Liver (tissue), 9 donors: ENCODE results near the gene CCDC92B. TPM values are rescaled to one million over a fixed set of nuclear protein-coding genes. Genes with fewer than 3 reads are reported as not detected.

ENCODE experiments used
- DNase-seq: peaks from one replicate; pipeline ENCODE4 v3.0.0-alpha.2; 2017; ENCODE audit warnings: low spot score
- H3K27ac ChIP-seq, 2 donors: one replicate each; pipeline ENCODE4 v1.7.0; 2013; ENCODE audit warnings: inconsistent platforms in 2 of 2, low read length in 2 of 2, control low read depth in 1 of 2, low read depth in 1 of 2, mild to moderate bottlenecking in 1 of 2
- H3K27me3 ChIP-seq, 4 donors: one replicate each; pipeline versions ENCODE4 v1.6.1 to v1.7.0; 2013; ENCODE audit warnings: low read length in 3 of 4, inconsistent platforms in 1 of 4, mild to moderate bottlenecking in 1 of 4, moderate library complexity in 1 of 4; ENCODE audit not compliant: control insufficient read depth in 4 of 4, insufficient read depth in 4 of 4
- H3K36me3 ChIP-seq, 4 donors: one replicate each; pipeline versions ENCODE4 v1.6.1 to v1.7.0; 2013; ENCODE audit warnings: low read length in 3 of 4, mild to moderate bottlenecking in 3 of 4, low read depth in 1 of 4, moderate library complexity in 1 of 4; ENCODE audit not compliant: control insufficient read depth in 4 of 4, insufficient read depth in 3 of 4
- H3K4me1 ChIP-seq, 4 donors: one replicate each; pipeline versions ENCODE4 v1.6.1 to v1.7.0; 2013; ENCODE audit warnings: low read length in 3 of 4, mild to moderate bottlenecking in 3 of 4, moderate library complexity in 1 of 4; ENCODE audit not compliant: control insufficient read depth in 4 of 4, insufficient read depth in 4 of 4
- H3K4me3 ChIP-seq, 3 donors: one replicate each; pipeline versions ENCODE4 v1.6.1 to v1.7.0; 2013; ENCODE audit warnings: low read length in 3 of 3, control low read depth in 1 of 3, low read depth in 1 of 3, mild to moderate bottlenecking in 1 of 3
- H3K9ac ChIP-seq, 2 donors: one replicate each; pipeline ENCODE4 v1.7.0; 2013; ENCODE audit warnings: low read length in 2 of 2, mild to moderate bottlenecking in 2 of 2, moderate library complexity in 2 of 2, control low read depth in 1 of 2, low read depth in 1 of 2
- H3K9me3 ChIP-seq, 4 donors: one replicate each; pipeline versions ENCODE4 v1.6.1 to v1.7.0; 2013; ENCODE audit warnings: low read length in 3 of 4; ENCODE audit not compliant: control insufficient read depth in 4 of 4
- ATF3 ChIP-seq: IDR thresholded peaks from 2 replicates; pipeline ENCODE4 v1.6.1; 2016; ENCODE audit warnings: antibody characterized with exemption
- CTCF ChIP-seq: fragments of 150-350 bp; IDR thresholded peaks from 2 replicates; pipeline ENCODE4 v1.5.1; 2017; ENCODE audit warnings: improper control_type of control experiment, low read depth, low read length; ENCODE audit not compliant: missing input control
- EGR1 ChIP-seq, 2 donors: IDR thresholded peaks; 2 replicates each; pipeline ENCODE4 v1.6.1; 2016 to 2018; ENCODE audit warnings: antibody characterized with exemption in 2 of 2, low read depth in 2 of 2
- FOXA2 ChIP-seq: IDR thresholded peaks from 2 replicates; pipeline ENCODE4 v1.6.1; 2016; ENCODE audit warnings: antibody characterized with exemption
- HNF4A ChIP-seq, 2 donors: conservative IDR thresholded peaks; 2 replicates each; pipeline ENCODE4 v1.6.1; 2016; ENCODE audit warnings: antibody characterized with exemption in 2 of 2, mild to moderate bottlenecking in 2 of 2
- HNF4G ChIP-seq: IDR thresholded peaks from 2 replicates; pipeline ENCODE4 v1.6.1; 2016; ENCODE audit warnings: antibody characterized with exemption
- JUND ChIP-seq, 2 donors: IDR thresholded peaks; 2 replicates each; pipeline ENCODE4 v1.6.1; 2016; ENCODE audit warnings: antibody characterized with exemption in 2 of 2
- NR2F2 ChIP-seq: IDR thresholded peaks from 2 replicates; pipeline ENCODE4 v1.6.1; 2016; ENCODE audit warnings: antibody characterized with exemption
- RAD21 ChIP-seq, 2 donors: IDR thresholded peaks; 2 replicates each; pipeline ENCODE4 v1.6.1; 2016; ENCODE audit warnings: antibody characterized with exemption in 2 of 2, mild to moderate bottlenecking in 2 of 2
- RXRA ChIP-seq, 2 donors: IDR thresholded peaks; 2 replicates each; pipeline ENCODE4 v1.6.1; 2017 to 2018; ENCODE audit warnings: antibody characterized with exemption in 2 of 2, mild to moderate bottlenecking in 1 of 2
- SP1 ChIP-seq: IDR thresholded peaks from 2 replicates; pipeline ENCODE4 v1.6.1; 2018; ENCODE audit warnings: antibody characterized with exemption, mild to moderate bottlenecking
- TAF1 ChIP-seq: conservative IDR thresholded peaks from 2 replicates; pipeline ENCODE4 v1.6.1; 2016; ENCODE audit warnings: antibody characterized with exemption, mild to moderate bottlenecking
- YY1 ChIP-seq: IDR thresholded peaks from 2 replicates; pipeline ENCODE4 v1.6.1; 2016; ENCODE audit warnings: antibody characterized with exemption, mild to moderate bottlenecking
- ZBTB33 ChIP-seq: IDR thresholded peaks from 2 replicates; pipeline ENCODE4 v1.6.1; 2016; ENCODE audit warnings: antibody characterized with exemption
- WGBS: extraction: QIAGEN DNeasy Blood & Tissue Kit; methylation state at CpG from one replicate; pipeline ENCODE4 v1.1.7; 2013; 5-methylcytosine and 5-hydroxymethylcytosine counted together
- polyA plus RNA-seq, 2 donors: library from polyadenylated mRNA; stranded (reverse) in 1 of 2; unstranded in 1 of 2; fragments of 200-250 nt in 1 of 2; fragments of >200 nt in 1 of 2; fragmentation: Nextera tagmentation in 1 of 2; extraction: Ambion mirVana in 1 of 2; gene quantifications; one replicate each; pipeline versions ENCODE4 v1.2.1 to v1.2.3, GENCODE V29; 2013 to 2015
- total RNA-seq, 2 donors: library from RNA; depleted of rRNA; stranded (reverse); fragments of >200 nt; gene quantifications; one replicate each; pipeline ENCODE4 v1.2.3, GENCODE V29; 2014
- TF ChIP-seq, protein P1 (sequence below): IDR thresholded peaks from 2 replicates; pipeline ENCODE4 v1.6.1; 2016; ENCODE audit warnings: antibody characterized with exemption, mild to moderate bottlenecking
- donor health status: healthy.
- donor health status: healthy.
- donor health status: healthy.
- donor health status: healthy.
- donor health status: healthy.

The CCDC92B gene
- total and polyA plus RNA-seq, 4 donors: not detected

GRCh38 chr17:2723505-2723996, 25.9 kb downstream of the CCDC92B start:
- H3K27me3 ChIP-seq: peaks cover 0 to 7% (median under 1%) of the 10 kb centered on the region in 4 donors
- no peak for TF ChIP-seq CTCF
- TF ChIP-seq ZBTB33: no peak
- no peak for TF ChIP-seq HNF4A (conservative IDR thresholded peaks at IDR 0.05)
- no peak for TF ChIP-seq ATF3
- no peak for TF ChIP-seq JUND (IDR thresholded peaks at IDR 0.05)
- no peak for TF ChIP-seq SP1
- no peak for TF ChIP-seq YY1
- TF ChIP-seq, protein P1, sequence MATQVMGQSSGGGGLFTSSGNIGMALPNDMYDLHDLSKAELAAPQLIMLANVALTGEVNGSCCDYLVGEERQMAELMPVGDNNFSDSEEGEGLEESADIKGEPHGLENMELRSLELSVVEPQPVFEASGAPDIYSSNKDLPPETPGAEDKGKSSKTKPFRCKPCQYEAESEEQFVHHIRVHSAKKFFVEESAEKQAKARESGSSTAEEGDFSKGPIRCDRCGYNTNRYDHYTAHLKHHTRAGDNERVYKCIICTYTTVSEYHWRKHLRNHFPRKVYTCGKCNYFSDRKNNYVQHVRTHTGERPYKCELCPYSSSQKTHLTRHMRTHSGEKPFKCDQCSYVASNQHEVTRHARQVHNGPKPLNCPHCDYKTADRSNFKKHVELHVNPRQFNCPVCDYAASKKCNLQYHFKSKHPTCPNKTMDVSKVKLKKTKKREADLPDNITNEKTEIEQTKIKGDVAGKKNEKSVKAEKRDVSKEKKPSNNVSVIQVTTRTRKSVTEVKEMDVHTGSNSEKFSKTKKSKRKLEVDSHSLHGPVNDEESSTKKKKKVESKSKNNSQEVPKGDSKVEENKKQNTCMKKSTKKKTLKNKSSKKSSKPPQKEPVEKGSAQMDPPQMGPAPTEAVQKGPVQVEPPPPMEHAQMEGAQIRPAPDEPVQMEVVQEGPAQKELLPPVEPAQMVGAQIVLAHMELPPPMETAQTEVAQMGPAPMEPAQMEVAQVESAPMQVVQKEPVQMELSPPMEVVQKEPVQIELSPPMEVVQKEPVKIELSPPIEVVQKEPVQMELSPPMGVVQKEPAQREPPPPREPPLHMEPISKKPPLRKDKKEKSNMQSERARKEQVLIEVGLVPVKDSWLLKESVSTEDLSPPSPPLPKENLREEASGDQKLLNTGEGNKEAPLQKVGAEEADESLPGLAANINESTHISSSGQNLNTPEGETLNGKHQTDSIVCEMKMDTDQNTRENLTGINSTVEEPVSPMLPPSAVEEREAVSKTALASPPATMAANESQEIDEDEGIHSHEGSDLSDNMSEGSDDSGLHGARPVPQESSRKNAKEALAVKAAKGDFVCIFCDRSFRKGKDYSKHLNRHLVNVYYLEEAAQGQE: no peak
- no peak for TF ChIP-seq EGR1 (IDR thresholded peaks at IDR 0.05; ENCODE audit: low read depth in 2 of 2)
- no peak for TF ChIP-seq HNF4G
- no peak for TF ChIP-seq RXRA (IDR thresholded peaks at IDR 0.05)
- no peak for TF ChIP-seq NR2F2
- 21% methylated on average over 18 of the region's 18 CpGs for WGBS
- no peaks in the 10 kb centered on the region for H3K9me3 ChIP-seq
- no peak overlapping the region for H3K27ac ChIP-seq
- H3K36me3 ChIP-seq: no peaks in the 10 kb centered on the region
- no peak overlapping the region for H3K4me3 ChIP-seq
- no peak for DNase-seq
- H3K4me1 ChIP-seq: peaks cover 3 to 10% (median 6%) of the 10 kb centered on the region in 4 donors
- H3K9ac ChIP-seq: no peak overlapping the region

DNA sequence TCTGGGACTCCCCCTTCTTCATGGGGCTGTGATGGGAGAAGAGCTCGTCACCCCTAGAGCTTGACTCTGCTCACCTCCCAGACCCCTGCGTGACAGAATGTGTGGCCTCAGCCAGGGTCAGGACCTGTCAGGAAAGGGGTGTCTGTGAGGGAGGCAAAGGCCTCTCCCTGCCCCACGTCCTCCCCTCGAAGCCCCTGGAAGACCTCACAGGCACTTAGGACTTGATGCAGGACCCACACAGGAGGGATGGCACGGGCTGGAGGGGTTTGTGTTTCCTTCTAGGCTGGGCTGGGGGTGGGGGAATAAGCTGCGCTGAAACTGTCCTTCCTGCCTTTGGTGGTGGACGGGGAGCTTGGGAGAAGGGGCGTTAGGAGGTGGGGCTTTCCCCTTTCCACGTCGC, 26.8 kb downstream of the CCDC92B start:
- no peak overlapping the region for H3K4me3 ChIP-seq
- no peak overlapping the region for H3K9ac ChIP-seq
- no peak for DNase-seq
- H3K4me1 ChIP-seq: peaks cover 3 to 10% (median 6%) of the 10 kb centered on the region in 4 donors
- no peak overlapping the region for H3K27ac ChIP-seq
- WGBS: 56% methylated on average over 10 of the region's 10 CpGs
- H3K27me3 ChIP-seq: peaks cover 0 to 7% (median under 1%) of the 10 kb centered on the region in 4 donors
- no peaks in the 10 kb centered on the region for H3K9me3 ChIP-seq
- H3K36me3 ChIP-seq: no peaks in the 10 kb centered on the region
- TF ChIP-seq, protein P1: no peak
- TF ChIP-seq RAD21 (IDR thresholded peaks at IDR 0.05) (no peak), NR2F2 (no peak), HNF4G (no peak), FOXA2 (no peak), TAF1 (no peak), SP1 (no peak), YY1 (no peak), HNF4A (conservative IDR thresholded peaks at IDR 0.05) (no peak), ZBTB33 (no peak), CTCF (no peak)
